HG03064 (cell line): ENCODE results near the gene HOXB13.
"Not testable (repeated sequence)": the region's sequence is repeated elsewhere in the genome, so short reads cannot be mapped to it uniquely, and the experiment has no call there.

ENCODE experiments used
- ATAC-seq: cut with Tn5 transposase; IDR thresholded peaks from one replicate; pipeline ENCODE4 v1.9.1; 2021; ENCODE audit warnings: low read depth; ENCODE audit not compliant: unreplicated experiment

HOXB13 gene

GRCh38 chr17:48717367-48718226, 11.0 kb downstream of the HOXB13 start:
- ATAC-seq: no peak

DNA sequence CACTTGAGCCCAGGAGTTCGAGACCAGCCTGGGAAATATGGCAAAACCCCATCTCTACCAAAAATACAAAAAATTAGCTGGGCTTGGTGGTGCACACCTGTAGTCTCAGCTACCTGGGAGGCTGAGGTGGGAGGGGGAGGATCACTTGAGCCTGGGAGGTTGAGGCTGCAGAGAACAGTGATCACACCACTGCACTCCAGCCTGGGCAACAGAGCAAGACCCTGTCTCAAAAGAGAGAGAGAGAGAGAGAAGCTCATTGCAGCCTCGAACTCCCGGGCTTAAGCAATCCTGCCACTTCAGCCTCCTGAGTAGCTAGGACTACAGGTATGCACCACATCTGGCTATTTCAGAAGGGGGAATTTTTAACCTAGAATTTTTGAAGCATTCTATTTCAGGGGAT, 12.0 kb downstream of the HOXB13 start:
- not testable (repeated sequence) for ATAC-seq

DNA sequence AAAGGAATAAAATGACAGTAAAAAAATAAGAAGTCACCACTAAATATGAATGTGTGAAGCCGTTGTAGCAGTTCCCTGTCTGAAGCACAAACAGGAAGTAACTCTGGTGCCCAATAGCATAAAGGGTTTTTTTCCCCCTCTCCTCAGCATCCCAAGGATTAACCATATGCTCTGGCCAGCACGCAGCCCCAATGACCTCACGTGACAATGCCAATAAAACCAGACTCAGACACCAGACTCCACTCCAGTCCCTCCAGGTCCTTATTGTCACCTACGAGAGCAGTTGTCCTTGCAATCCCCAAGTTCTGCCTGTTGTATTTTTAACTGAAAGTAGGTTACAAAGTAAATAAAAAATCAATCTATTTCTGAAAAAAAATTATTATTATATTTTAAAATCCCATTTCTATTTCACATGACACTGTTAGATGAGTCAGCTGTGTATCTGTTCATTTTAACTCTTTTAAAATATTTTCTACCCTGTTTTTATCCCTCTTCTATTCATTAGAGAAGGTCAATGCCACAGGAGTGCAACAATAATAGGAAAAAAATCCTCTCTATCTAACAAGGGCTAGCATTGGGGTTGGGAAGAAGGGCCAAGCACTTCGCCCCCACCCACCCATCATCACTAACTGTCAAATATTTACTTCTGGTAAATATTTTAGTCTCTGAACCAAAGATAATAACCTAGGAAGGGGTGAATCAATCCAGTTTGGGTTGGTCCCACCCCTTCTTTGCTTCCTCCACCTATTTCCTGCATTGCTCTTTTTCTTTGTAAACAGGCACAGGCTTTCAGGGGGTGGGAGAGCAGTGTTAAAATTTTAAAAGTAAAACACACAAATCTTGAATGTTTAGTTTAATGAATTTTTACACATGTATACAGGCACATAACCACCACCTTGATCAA, 12.8 kb downstream of the HOXB13 start:
- no peak for ATAC-seq

- ATAC-seq: no peak
Observed at GRCh38 chr17:48711128-48711527, 17.4 kb downstream of the HOXB13 start.

GRCh38 chr17:48704361-48705248, 23.9 kb downstream of the HOXB13 start:
- ATAC-seq: no peak

GRCh38 chr17:48701864-48702532, 26.6 kb downstream of the HOXB13 start:
- ATAC-seq: no peak

DNA sequence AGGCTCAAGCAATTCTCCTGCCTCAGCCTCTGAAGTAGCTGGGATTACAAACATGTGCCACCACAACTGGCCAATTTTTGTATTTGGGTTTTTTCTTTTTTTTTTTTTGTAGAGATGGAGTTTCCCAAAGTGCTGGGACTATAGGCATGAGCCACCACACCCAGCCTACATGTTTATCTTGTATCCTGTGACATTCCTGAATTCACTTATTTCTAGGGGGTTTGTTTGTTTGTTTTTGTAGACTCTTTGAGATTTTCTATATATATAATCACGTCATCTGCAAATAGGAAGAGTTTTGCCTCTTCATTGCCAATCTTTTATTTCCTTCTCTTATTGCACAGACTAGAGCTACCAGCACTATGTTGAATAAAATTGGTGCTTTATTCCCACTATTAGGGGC, 35.4 kb downstream of the HOXB13 start:
- no peak for ATAC-seq

- ATAC-seq: no peak
Observed at GRCh38 chr17:48692049-48692448, 36.5 kb downstream of the HOXB13 start.

DNA sequence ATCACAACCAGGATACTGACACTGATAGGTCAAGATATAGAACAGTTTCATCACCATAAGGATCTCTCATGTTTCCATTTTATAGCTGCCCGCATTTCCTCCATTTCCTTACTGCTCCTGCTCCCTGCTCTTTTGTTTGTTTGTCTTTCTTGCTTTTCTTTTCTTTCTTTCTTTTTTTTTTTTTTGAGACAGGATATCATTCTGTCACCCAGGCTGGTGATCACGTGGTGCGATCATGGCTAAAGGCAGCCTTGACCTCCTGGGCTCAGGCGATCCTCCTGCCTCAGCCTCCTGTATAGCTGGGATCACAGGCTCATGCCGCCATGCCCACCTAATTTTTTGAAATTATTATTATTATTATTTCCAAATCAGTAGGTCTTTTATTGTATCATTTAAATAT, 37.9 kb downstream of the HOXB13 start:
- no peak for ATAC-seq

DNA sequence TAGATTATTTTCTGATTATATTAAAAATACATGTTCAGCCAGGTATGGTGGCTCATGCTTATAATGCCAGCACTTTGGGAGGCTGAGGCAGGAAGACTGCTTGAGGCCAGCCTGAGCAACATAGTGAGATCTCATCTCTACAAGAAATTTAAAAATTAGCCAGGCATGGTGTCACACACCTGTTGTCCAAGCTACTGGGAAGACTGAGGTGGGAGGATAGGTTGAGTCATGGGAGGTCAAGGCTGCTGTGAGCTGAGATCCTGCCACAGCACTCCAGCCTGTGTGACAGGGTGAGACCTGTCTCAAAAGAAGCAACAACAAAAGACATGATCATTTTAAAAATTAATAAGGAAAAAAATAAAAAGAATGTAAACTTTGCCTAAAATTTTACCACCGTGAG, 46.9 kb downstream of the HOXB13 start:
- ATAC-seq: no peak

DNA sequence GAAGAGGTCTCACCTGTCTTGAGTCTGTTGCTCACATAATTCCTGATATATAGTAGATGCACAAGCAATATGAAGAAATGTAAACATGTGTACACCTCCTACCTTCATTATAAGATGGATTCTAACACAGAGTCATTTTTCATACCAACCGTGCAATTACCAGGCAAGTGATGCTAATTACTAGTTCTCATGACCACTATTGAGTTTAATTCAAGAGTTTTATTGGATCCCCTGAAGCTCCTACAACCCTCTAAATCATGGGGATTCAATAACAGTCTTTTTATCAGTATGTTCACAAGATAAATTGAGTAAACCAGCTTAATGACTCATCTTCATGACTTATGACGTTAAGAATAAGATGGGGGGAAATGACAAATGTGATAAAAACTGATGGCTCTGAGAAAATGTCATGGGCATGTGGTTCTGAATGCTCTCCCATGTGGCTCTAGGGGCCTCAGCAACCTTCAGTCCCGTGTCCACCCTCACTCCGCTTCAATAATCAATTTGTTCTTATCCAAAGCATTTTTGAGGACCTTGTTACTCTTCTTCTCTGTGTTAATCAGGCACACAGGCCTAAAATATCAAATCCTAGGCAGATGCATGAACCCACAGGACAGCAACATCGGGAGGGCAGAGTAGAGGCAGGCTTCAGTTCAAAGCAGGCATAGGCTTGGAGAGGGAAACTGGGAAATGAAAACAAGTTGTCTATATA, 49.0 kb downstream of the HOXB13 start:
- ATAC-seq: no peak

- ATAC-seq: peak; percentile 59
Observed at GRCh38 chr17:48678141-48678971, 50.2 kb downstream of the HOXB13 start.

DNA sequence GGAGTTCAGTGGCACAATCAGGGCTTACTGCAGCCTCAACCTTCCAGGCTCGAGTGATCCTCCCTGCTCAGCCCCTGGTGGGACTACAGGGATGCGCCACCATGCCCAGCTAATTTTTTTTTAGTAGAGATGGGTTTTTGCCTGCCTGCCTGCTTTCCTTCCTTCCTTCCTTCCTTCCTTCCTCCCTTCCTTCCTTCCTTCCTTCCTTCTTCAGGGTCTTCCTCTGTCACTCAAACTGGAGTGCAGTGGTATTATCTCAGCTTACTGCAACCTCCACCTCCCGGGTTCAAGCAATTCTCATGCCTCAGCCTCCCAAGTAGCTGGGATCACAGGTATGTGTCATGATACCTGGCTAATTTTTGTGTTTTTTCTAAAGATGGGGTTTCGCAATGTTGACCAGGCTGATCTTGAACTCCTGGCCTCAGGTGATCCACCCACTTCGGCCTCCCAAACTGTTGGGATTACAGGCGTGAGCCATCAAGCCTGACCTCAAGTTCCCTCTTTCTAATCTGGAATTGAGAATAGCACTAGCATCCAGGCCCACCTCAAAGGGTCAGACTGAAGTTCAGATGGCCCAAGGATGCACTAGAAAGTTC, 51.5 kb downstream of the HOXB13 start:
- ATAC-seq: no peak
